ENCODE measurements around the gene USP15. TPM values are rescaled to one million over a fixed set of nuclear protein-coding genes. Genes with fewer than 3 reads are reported as not detected.

The USP15 gene
- total and polyA plus RNA-seq, 2 donors (not counting 3 experiments of a cell fraction or from before 2014, with no cell fraction given) = 20.0 to 61.8 TPM

- Histone ChIP-seq H3K4me1 (ENCODE audit: control insufficient read depth, extremely low read depth, insufficient read depth, low read length) (no peaks in the 10 kb centered on the region), H2AFZ (ENCODE audit: low read depth, low read length) (no peak overlapping the region), H3K36me3 (ENCODE audit: control insufficient read depth in 2 of 2, extremely low read depth in 1 of 2, insufficient read depth in 2 of 2, low read length in 2 of 2) (no peaks in the 10 kb centered on the region), H3K9ac (replicated peaks; ENCODE audit: extremely low read depth, insufficient read depth, low read length) (no peak overlapping the region), H3K79me2 (ENCODE audit: control insufficient read depth, insufficient read depth, low read length) (no peaks in the 10 kb centered on the region), H3K4me3 (replicated peaks in 1 of 3; ENCODE audit: insufficient read depth in 1 of 3, low read depth in 1 of 3, low read length in 3 of 3) (no peak overlapping the region), H3K4me2 (ENCODE audit: insufficient read depth, low read length) (no peak overlapping the region), H3K9me3 (replicated peaks; ENCODE audit: control insufficient read depth, insufficient read depth, low read length) (no peaks in the 10 kb centered on the region), H3K9me1 (replicated peaks; ENCODE audit: control insufficient read depth, extremely low read depth, insufficient read depth, low read length) (no peaks in the 10 kb centered on the region), H3K27ac (ENCODE audit: insufficient read depth, low read depth, low read length) (no peak overlapping the region), H3K27me3 (ENCODE audit: control insufficient read depth in 2 of 2, insufficient read depth in 2 of 2, low read length in 2 of 2) (no peaks in the 10 kb centered on the region), H4K20me1 (replicated peaks; ENCODE audit: control insufficient read depth, extremely low read depth, insufficient read depth, low read length) (no peaks in the 10 kb centered on the region)
- ChIA-PET POLR2A (no interaction called here), CTCF (no interaction called here)
- BruUV-seq (replicated peaks) = no TSS peak
- DNase-seq (ENCODE audit: low read depth, low spot score) = no peak
- no peak for FAIRE-seq
- TF ChIP-seq EZH2 (IDR thresholded peaks at IDR 0.05; ENCODE audit: borderline replicate concordance, low read depth, low read length, severe bottlenecking) (no peak), JUN (IDR thresholded peaks at IDR 0.05; ENCODE audit: borderline replicate concordance, insufficient read depth, insufficient read length, low read depth) (no peak), POLR2AphosphoS5 (IDR thresholded peaks at IDR 0.05; ENCODE audit: insufficient read depth, low read depth, low read length) (no peak), GATA2 (IDR thresholded peaks at IDR 0.05; ENCODE audit: insufficient read depth, insufficient read length, low read depth, low read length) (no peak), FOS (IDR thresholded peaks at IDR 0.05; ENCODE audit: borderline replicate concordance, insufficient read depth, low read length) (no peak), MYC (IDR thresholded peaks at IDR 0.05; ENCODE audit: low read depth, low read length) (no peak), CTCF (IDR thresholded peaks at IDR 0.05; ENCODE audit: extremely low read depth in 1 of 2, insufficient read depth in 1 of 2, low read depth in 1 of 2, low read length in 2 of 2) (no peak), POLR2A (IDR thresholded peaks at IDR 0.05; ENCODE audit: low read depth, low read length) (no peak), MAX (IDR thresholded peaks at IDR 0.05; ENCODE audit: insufficient read depth, insufficient read length) (no peak)
- dilution Hi-C loops (cut with MboI; ENCODE audit: extremely low pct_ligation_motif_present, low sequenced_read_pairs) (no loop called here), intact Hi-C loops (cut with micrococcal nuclease) (no loop called here)
Measured at GRCh38 chr12:62249419-62249818, 10.8 kb upstream of the USP15 start.

Data from endothelial cell of umbilical vein (primary cell).